Activated naive CD8-positive, alpha-beta T cell (primary cell): ENCODE measurements around the gene CHRM3.

Source experiments
- H3K27ac Mint-ChIP-seq: one replicate; pipeline ENCODE4 v1.8.0; 2021; ENCODE audit warnings: mixed read lengths
- H3K27me3 Mint-ChIP-seq: one replicate; pipeline ENCODE4 v1.8.0; 2021; ENCODE audit warnings: mixed read lengths
- H3K36me3 Mint-ChIP-seq: one replicate; pipeline ENCODE4 v1.8.0; 2021; ENCODE audit warnings: mixed read lengths
- H3K4me1 Mint-ChIP-seq: one replicate; pipeline ENCODE4 v1.8.0; 2021; ENCODE audit warnings: low read depth, mixed read lengths
- H3K4me3 Mint-ChIP-seq: one replicate; pipeline ENCODE4 v1.8.0; 2021; ENCODE audit warnings: mild to moderate bottlenecking, mixed read lengths
- H3K9me3 Mint-ChIP-seq: one replicate; pipeline ENCODE4 v1.8.0; 2021; ENCODE audit warnings: low read depth, mixed read lengths

Gene CHRM3

GRCh38 chr1:239383714-239384113, 2.7 kb upstream of the CHRM3 start:
- Mint-ChIP-seq H3K9me3 (no peaks in the 10 kb centered on the region), H3K27ac (no peak overlapping the region), H3K36me3 (no peaks in the 10 kb centered on the region), H3K4me3 (no peak overlapping the region), H3K4me1 (peaks cover 26% of the 10 kb centered on the region), H3K27me3 (peaks cover 30% of the 10 kb centered on the region)

- no peaks in the 10 kb centered on the region for H3K36me3 Mint-ChIP-seq
- H3K27ac Mint-ChIP-seq: no peak overlapping the region
- H3K9me3 Mint-ChIP-seq: no peaks in the 10 kb centered on the region
- peaks cover 26% of the 10 kb centered on the region for H3K4me1 Mint-ChIP-seq
- H3K27me3 Mint-ChIP-seq: peaks cover 42% of the 10 kb centered on the region
- peak overlapping the region; percentile 80 for H3K4me3 Mint-ChIP-seq
Measured at GRCh38 chr1:239387304-239388158, 1.2 kb downstream of the CHRM3 start.

GRCh38 chr1:239388159-239388485, 1.8 kb downstream of the CHRM3 start:
- H3K4me1 Mint-ChIP-seq: peaks cover 26% of the 10 kb centered on the region
- H3K9me3 Mint-ChIP-seq: no peaks in the 10 kb centered on the region
- H3K27ac Mint-ChIP-seq: no peak overlapping the region

GRCh38 chr1:239388578-239388977, 2.2 kb downstream of the CHRM3 start:
- Mint-ChIP-seq H3K27ac (no peak overlapping the region), H3K4me3 (peak overlapping the region; percentile 80), H3K27me3 (peaks cover 41% of the 10 kb centered on the region), H3K9me3 (no peaks in the 10 kb centered on the region), H3K4me1 (peaks cover 26% of the 10 kb centered on the region), H3K36me3 (no peaks in the 10 kb centered on the region)

More at GRCh38 chr1:239388159-239388485, 1.8 kb downstream of the CHRM3 start:
- Mint-ChIP-seq H3K36me3 (no peaks in the 10 kb centered on the region), H3K4me3 (peak overlapping the region; percentile 80), H3K27me3 (peaks cover 41% of the 10 kb centered on the region)

GRCh38 chr1:239389703-239390102, 3.3 kb downstream of the CHRM3 start:
- Mint-ChIP-seq H3K27me3 (peaks cover 41% of the 10 kb centered on the region), H3K4me1 (peaks cover 26% of the 10 kb centered on the region), H3K9me3 (no peaks in the 10 kb centered on the region), H3K4me3 (no peak overlapping the region), H3K36me3 (no peaks in the 10 kb centered on the region), H3K27ac (no peak overlapping the region)

- Mint-ChIP-seq H3K27me3 (peaks cover 36% of the 10 kb centered on the region), H3K4me3 (no peak overlapping the region), H3K36me3 (no peaks in the 10 kb centered on the region), H3K4me1 (peaks cover 12% of the 10 kb centered on the region), H3K9me3 (no peaks in the 10 kb centered on the region), H3K27ac (no peak overlapping the region)
Measured at GRCh38 chr1:239392271-239392670, 5.9 kb downstream of the CHRM3 start.

- Mint-ChIP-seq H3K36me3 (no peaks in the 10 kb centered on the region), H3K9me3 (no peaks in the 10 kb centered on the region), H3K4me1 (no peaks in the 10 kb centered on the region), H3K27ac (no peak overlapping the region), H3K27me3 (peaks cover 20% of the 10 kb centered on the region), H3K4me3 (no peak overlapping the region)
Measured at GRCh38 chr1:239394107-239394506, 7.7 kb downstream of the CHRM3 start.

- H3K27ac Mint-ChIP-seq: no peak overlapping the region
- H3K36me3 Mint-ChIP-seq: no peaks in the 10 kb centered on the region
- H3K4me1 Mint-ChIP-seq: no peaks in the 10 kb centered on the region
- no peaks in the 10 kb centered on the region for H3K27me3 Mint-ChIP-seq
- no peaks in the 10 kb centered on the region for H3K9me3 Mint-ChIP-seq
- no peak overlapping the region for H3K4me3 Mint-ChIP-seq
Measured at GRCh38 chr1:239413916-239414315, 27.5 kb downstream of the CHRM3 start.

GRCh38 chr1:239417221-239417620, 30.9 kb downstream of the CHRM3 start:
- H3K4me1 Mint-ChIP-seq: no peaks in the 10 kb centered on the region
- no peaks in the 10 kb centered on the region for H3K9me3 Mint-ChIP-seq

GRCh38 chr1:239417986-239418640, 31.7 kb downstream of the CHRM3 start:
- no peaks in the 10 kb centered on the region for H3K4me1 Mint-ChIP-seq
- no peak overlapping the region for H3K27ac Mint-ChIP-seq
- H3K9me3 Mint-ChIP-seq: no peaks in the 10 kb centered on the region
- no peaks in the 10 kb centered on the region for H3K27me3 Mint-ChIP-seq
- H3K4me3 Mint-ChIP-seq: no peak overlapping the region
- H3K36me3 Mint-ChIP-seq: no peaks in the 10 kb centered on the region

More at GRCh38 chr1:239417221-239417620, 30.9 kb downstream of the CHRM3 start:
- H3K36me3 Mint-ChIP-seq: no peaks in the 10 kb centered on the region
- H3K27ac Mint-ChIP-seq: no peak overlapping the region
- H3K4me3 Mint-ChIP-seq: no peak overlapping the region
- no peaks in the 10 kb centered on the region for H3K27me3 Mint-ChIP-seq

GRCh38 chr1:239418681-239419080, 32.3 kb downstream of the CHRM3 start:
- Mint-ChIP-seq H3K4me1 (no peaks in the 10 kb centered on the region), H3K27ac (no peak overlapping the region), H3K4me3 (no peak overlapping the region), H3K36me3 (no peaks in the 10 kb centered on the region), H3K9me3 (no peaks in the 10 kb centered on the region), H3K27me3 (no peaks in the 10 kb centered on the region)

GRCh38 chr1:239421811-239422210, 35.4 kb downstream of the CHRM3 start:
- no peaks in the 10 kb centered on the region for H3K27me3 Mint-ChIP-seq
- H3K27ac Mint-ChIP-seq: no peak overlapping the region
- no peaks in the 10 kb centered on the region for H3K36me3 Mint-ChIP-seq
- H3K9me3 Mint-ChIP-seq: no peaks in the 10 kb centered on the region
- no peak overlapping the region for H3K4me3 Mint-ChIP-seq
- H3K4me1 Mint-ChIP-seq: no peaks in the 10 kb centered on the region

- H3K36me3 Mint-ChIP-seq: no peaks in the 10 kb centered on the region
- no peaks in the 10 kb centered on the region for H3K27me3 Mint-ChIP-seq
- no peak overlapping the region for H3K4me3 Mint-ChIP-seq
- H3K9me3 Mint-ChIP-seq: no peaks in the 10 kb centered on the region
- no peaks in the 10 kb centered on the region for H3K4me1 Mint-ChIP-seq
- H3K27ac Mint-ChIP-seq: no peak overlapping the region
Measured at GRCh38 chr1:239422818-239423217, 36.5 kb downstream of the CHRM3 start.

GRCh38 chr1:239426821-239427475, 40.6 kb downstream of the CHRM3 start:
- H3K4me1 Mint-ChIP-seq: no peaks in the 10 kb centered on the region
- no peaks in the 10 kb centered on the region for H3K36me3 Mint-ChIP-seq
- H3K4me3 Mint-ChIP-seq: no peak overlapping the region
- H3K27me3 Mint-ChIP-seq: no peaks in the 10 kb centered on the region
- no peaks in the 10 kb centered on the region for H3K9me3 Mint-ChIP-seq
- H3K27ac Mint-ChIP-seq: no peak overlapping the region

GRCh38 chr1:239427712-239428111, 41.3 kb downstream of the CHRM3 start:
- no peak overlapping the region for H3K27ac Mint-ChIP-seq
- no peak overlapping the region for H3K4me3 Mint-ChIP-seq
- no peaks in the 10 kb centered on the region for H3K9me3 Mint-ChIP-seq
- H3K4me1 Mint-ChIP-seq: no peaks in the 10 kb centered on the region
- H3K36me3 Mint-ChIP-seq: no peaks in the 10 kb centered on the region
- H3K27me3 Mint-ChIP-seq: no peaks in the 10 kb centered on the region
